Memory B cell (primary cell): ENCODE results near the gene CCAR1.
"Not testable (repeated sequence)": the region's sequence is repeated elsewhere in the genome, so short reads cannot be mapped to it uniquely, and the experiment has no call there.

Experiments used
- ATAC-seq: fragments of 150-1000 bp; cut with Tn5 transposase; 2 replicates; pipeline ENCODE4 v1.10.0; 2021; ENCODE audit warnings: low read depth, mild to moderate bottlenecking, moderate library complexity
- DNase-seq, 2 donors: peaks; one replicate each; pipeline ENCODE4 v3.0.0; 2022; ENCODE audit warnings: low spot score in 2 of 2
- H3K27ac Mint-ChIP-seq: one replicate; pipeline ENCODE4 v1.8.0; 2022; ENCODE audit warnings: mild to moderate bottlenecking, moderate library complexity, mixed read lengths
- H3K27me3 Mint-ChIP-seq: one replicate; pipeline ENCODE4 v1.8.0; 2022; ENCODE audit warnings: mixed read lengths
- H3K36me3 Mint-ChIP-seq: one replicate; pipeline ENCODE4 v1.8.0; 2022; ENCODE audit warnings: mild to moderate bottlenecking, mixed read lengths
- H3K4me1 Mint-ChIP-seq: one replicate; pipeline ENCODE4 v1.8.0; 2022; ENCODE audit warnings: mixed read lengths
- H3K4me3 Mint-ChIP-seq: one replicate; pipeline ENCODE4 v1.8.0; 2022; ENCODE audit warnings: mild to moderate bottlenecking, moderate library complexity, mixed read lengths
- H3K9me3 Mint-ChIP-seq: one replicate; pipeline ENCODE4 v1.8.0; 2022; ENCODE audit warnings: mixed read lengths

Gene CCAR1

GRCh38 chr10:68720793-68721672 is at the start of gene CCAR1:
Gene CCAR1, plus strand, starts transcription at chr10:68721239. Its CDS starts 1,266 bp downstream, at chr10:68722505.
- H3K4me1 Mint-ChIP-seq: peaks cover 8% of the 10 kb centered on the region
- H3K27me3 Mint-ChIP-seq: no peaks in the 10 kb centered on the region
- H3K9me3 Mint-ChIP-seq: no peaks in the 10 kb centered on the region
- peak within 1 kb of the TSS; percentile 95 for H3K27ac Mint-ChIP-seq
- H3K4me3 Mint-ChIP-seq: peak within 1 kb of the TSS; percentile 93
- ATAC-seq (peak; percentile 95), DNase-seq (peak; percentile 95 to 96)
- H3K36me3 Mint-ChIP-seq: peaks cover 8% of the 10 kb centered on the region

GRCh38 chr10:68684413-68684812 is 36.6 kb upstream of the CCAR1 start:
- no peaks in the 10 kb centered on the region for H3K27me3 Mint-ChIP-seq
- peaks cover 15% of the 10 kb centered on the region for H3K36me3 Mint-ChIP-seq
- DNase-seq (peak in 1 of 2 donors; percentile 9), ATAC-seq (peak; percentile 88)
- H3K4me3 Mint-ChIP-seq: peak overlapping the region; percentile 76
- no peaks in the 10 kb centered on the region for H3K9me3 Mint-ChIP-seq
- H3K4me1 Mint-ChIP-seq: no peaks in the 10 kb centered on the region
- peak overlapping the region; percentile 76 for H3K27ac Mint-ChIP-seq

GRCh38 chr10:68696018-68696417 is 25.0 kb upstream of the CCAR1 start:
- no peak overlapping the region for H3K4me3 Mint-ChIP-seq
- H3K4me1 Mint-ChIP-seq: no peaks in the 10 kb centered on the region
- H3K27ac Mint-ChIP-seq: no peak overlapping the region
- no peak for ATAC-seq
- no peaks in the 10 kb centered on the region for H3K9me3 Mint-ChIP-seq
- H3K36me3 Mint-ChIP-seq: peaks cover 8% of the 10 kb centered on the region
- H3K27me3 Mint-ChIP-seq: no peaks in the 10 kb centered on the region
- DNase-seq: no peak

- H3K4me1 Mint-ChIP-seq: no peaks in the 10 kb centered on the region
- H3K27me3 Mint-ChIP-seq: no peaks in the 10 kb centered on the region
- H3K4me3 Mint-ChIP-seq: no peak overlapping the region
- DNase-seq (no peak), ATAC-seq (no peak)
- H3K36me3 Mint-ChIP-seq: no peaks in the 10 kb centered on the region
- no peak overlapping the region for H3K27ac Mint-ChIP-seq
- no peaks in the 10 kb centered on the region for H3K9me3 Mint-ChIP-seq
Measured at GRCh38 chr10:68697106-68697505, 23.9 kb upstream of the CCAR1 start.

- no peak overlapping the region for H3K4me3 Mint-ChIP-seq
Measured at GRCh38 chr10:68700197-68700596, 20.8 kb upstream of the CCAR1 start.

GRCh38 chr10:68705548-68705947 is 15.5 kb upstream of the CCAR1 start:
- H3K4me1 Mint-ChIP-seq: no peaks in the 10 kb centered on the region
- ATAC-seq (no peak), DNase-seq (no peak)
- H3K27me3 Mint-ChIP-seq: no peaks in the 10 kb centered on the region
- H3K36me3 Mint-ChIP-seq: no peaks in the 10 kb centered on the region
- H3K27ac Mint-ChIP-seq: no peak overlapping the region
- H3K9me3 Mint-ChIP-seq: no peaks in the 10 kb centered on the region
- H3K4me3 Mint-ChIP-seq: no peak overlapping the region

More at GRCh38 chr10:68700197-68700596, 20.8 kb upstream of the CCAR1 start:
- ATAC-seq (no peak), DNase-seq (no peak)
- no peaks in the 10 kb centered on the region for H3K27me3 Mint-ChIP-seq
- H3K4me1 Mint-ChIP-seq: no peaks in the 10 kb centered on the region
- H3K36me3 Mint-ChIP-seq: no peaks in the 10 kb centered on the region
- H3K9me3 Mint-ChIP-seq: no peaks in the 10 kb centered on the region
- no peak overlapping the region for H3K27ac Mint-ChIP-seq

- DNase-seq, H3K36me3 Mint-ChIP-seq, H3K4me3 Mint-ChIP-seq, ATAC-seq, H3K27me3 Mint-ChIP-seq, H3K9me3 Mint-ChIP-seq, H3K27ac Mint-ChIP-seq, H3K4me1 Mint-ChIP-seq: not testable (repeated sequence)
Measured at GRCh38 chr10:68708987-68709386, 12.1 kb upstream of the CCAR1 start.

GRCh38 chr10:68713065-68713464 is 8.0 kb upstream of the CCAR1 start:
- not testable (repeated sequence) for H3K4me1 Mint-ChIP-seq, H3K36me3 Mint-ChIP-seq, H3K4me3 Mint-ChIP-seq, H3K9me3 Mint-ChIP-seq, H3K27ac Mint-ChIP-seq, DNase-seq, ATAC-seq, H3K27me3 Mint-ChIP-seq

GRCh38 chr10:68717435-68717834 is 3.6 kb upstream of the CCAR1 start:
- Mint-ChIP-seq H3K27ac (no peak overlapping the region), H3K36me3 (no peaks in the 10 kb centered on the region), H3K9me3 (no peaks in the 10 kb centered on the region), H3K27me3 (no peaks in the 10 kb centered on the region), H3K4me1 (peaks cover 7% of the 10 kb centered on the region), H3K4me3 (no peak overlapping the region)
- ATAC-seq: no peak
- DNase-seq: no peak

GRCh38 chr10:68721673-68722335 is 765 bp downstream of the CCAR1 start:
- H3K9me3 Mint-ChIP-seq: no peaks in the 10 kb centered on the region
- H3K27ac Mint-ChIP-seq: peak overlapping the region; percentile 95
- ATAC-seq (no peak), DNase-seq (no peak)
- peaks cover 8% of the 10 kb centered on the region for H3K4me1 Mint-ChIP-seq
- peak overlapping the region; percentile 93 for H3K4me3 Mint-ChIP-seq
- no peaks in the 10 kb centered on the region for H3K27me3 Mint-ChIP-seq
- peaks cover 12% of the 10 kb centered on the region for H3K36me3 Mint-ChIP-seq

- ATAC-seq (no peak), DNase-seq (no peak)
- no peak overlapping the region for H3K4me3 Mint-ChIP-seq
- no peaks in the 10 kb centered on the region for H3K9me3 Mint-ChIP-seq
- H3K4me1 Mint-ChIP-seq: peaks cover 8% of the 10 kb centered on the region
- no peak overlapping the region for H3K27ac Mint-ChIP-seq
- H3K36me3 Mint-ChIP-seq: peaks cover 16% of the 10 kb centered on the region
- H3K27me3 Mint-ChIP-seq: no peaks in the 10 kb centered on the region
Measured at GRCh38 chr10:68725016-68725415, 4.0 kb downstream of the CCAR1 start.

- H3K9me3 Mint-ChIP-seq: no peaks in the 10 kb centered on the region
Measured at GRCh38 chr10:68727146-68727545, 6.1 kb downstream of the CCAR1 start.

GRCh38 chr10:68732651-68733050 is 11.6 kb downstream of the CCAR1 start:
- H3K27ac Mint-ChIP-seq: no peak overlapping the region
- no peaks in the 10 kb centered on the region for H3K9me3 Mint-ChIP-seq
- H3K4me3 Mint-ChIP-seq: no peak overlapping the region
- H3K36me3 Mint-ChIP-seq: peaks cover 18% of the 10 kb centered on the region
- no peak for DNase-seq
- ATAC-seq: no peak
- no peaks in the 10 kb centered on the region for H3K27me3 Mint-ChIP-seq
- H3K4me1 Mint-ChIP-seq: peaks cover 4% of the 10 kb centered on the region

More at GRCh38 chr10:68727146-68727545, 6.1 kb downstream of the CCAR1 start:
- no peak overlapping the region for H3K4me3 Mint-ChIP-seq
- H3K36me3 Mint-ChIP-seq: peaks cover 22% of the 10 kb centered on the region
- no peaks in the 10 kb centered on the region for H3K27me3 Mint-ChIP-seq
- no peak overlapping the region for H3K27ac Mint-ChIP-seq
- H3K4me1 Mint-ChIP-seq: peaks cover 5% of the 10 kb centered on the region
- no peak for ATAC-seq
- no peak for DNase-seq

GRCh38 chr10:68734349-68734748 is 13.3 kb downstream of the CCAR1 start:
- H3K4me1 Mint-ChIP-seq: peaks cover 4% of the 10 kb centered on the region
- H3K4me3 Mint-ChIP-seq: no peak overlapping the region
- H3K36me3 Mint-ChIP-seq: peaks cover 16% of the 10 kb centered on the region
- H3K9me3 Mint-ChIP-seq: no peaks in the 10 kb centered on the region
- no peaks in the 10 kb centered on the region for H3K27me3 Mint-ChIP-seq
- no peak for DNase-seq
- ATAC-seq: no peak
- H3K27ac Mint-ChIP-seq: no peak overlapping the region
